IPS DF 4.7 (cell line): ENCODE results near the gene METTL16.

Experiments
- DNase-seq: peaks from one replicate; pipeline ENCODE4 v3.0.0-alpha.2; 2013; ENCODE audit warnings: low spot score; ENCODE audit errors: extremely low read depth

The METTL16 gene

GRCh38 chr17:2383628-2384167 lies 128.0 kb downstream of the METTL16 start:
- no peak for DNase-seq

DNA sequence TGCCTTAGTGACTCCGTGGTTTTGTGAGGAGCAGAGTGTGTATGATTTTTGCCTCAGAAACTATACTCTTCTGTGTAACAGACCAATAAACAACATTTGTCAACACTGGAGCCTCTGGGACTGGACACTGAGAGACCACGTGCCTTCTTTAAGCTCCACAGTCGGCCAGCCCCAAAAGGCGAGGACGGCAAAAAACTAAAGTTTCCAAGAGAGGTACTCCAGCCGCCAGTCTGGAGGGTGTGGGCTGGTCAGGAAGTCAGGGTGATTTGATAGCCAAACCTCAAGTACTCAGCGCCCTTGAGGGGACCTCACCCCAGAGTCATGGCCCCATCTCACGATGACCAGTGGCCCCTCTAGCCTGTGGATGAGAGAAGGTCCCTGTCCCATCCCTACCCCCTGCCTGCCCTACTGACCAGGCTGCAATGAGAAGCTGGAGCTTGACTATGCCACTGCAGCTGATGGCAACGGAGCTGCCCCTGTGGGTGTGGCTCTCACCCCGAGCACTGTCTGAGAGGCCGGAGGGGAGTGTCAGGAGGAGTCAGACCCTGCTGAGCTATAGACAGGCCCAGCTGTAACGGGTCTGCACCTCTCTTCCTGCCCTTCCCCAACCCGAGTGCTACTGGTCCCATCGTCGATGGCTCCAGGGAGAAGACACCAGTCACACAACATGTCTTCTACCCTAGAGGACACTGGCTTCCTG lies 130.6 kb downstream of the METTL16 start:
- DNase-seq: no peak

DNA sequence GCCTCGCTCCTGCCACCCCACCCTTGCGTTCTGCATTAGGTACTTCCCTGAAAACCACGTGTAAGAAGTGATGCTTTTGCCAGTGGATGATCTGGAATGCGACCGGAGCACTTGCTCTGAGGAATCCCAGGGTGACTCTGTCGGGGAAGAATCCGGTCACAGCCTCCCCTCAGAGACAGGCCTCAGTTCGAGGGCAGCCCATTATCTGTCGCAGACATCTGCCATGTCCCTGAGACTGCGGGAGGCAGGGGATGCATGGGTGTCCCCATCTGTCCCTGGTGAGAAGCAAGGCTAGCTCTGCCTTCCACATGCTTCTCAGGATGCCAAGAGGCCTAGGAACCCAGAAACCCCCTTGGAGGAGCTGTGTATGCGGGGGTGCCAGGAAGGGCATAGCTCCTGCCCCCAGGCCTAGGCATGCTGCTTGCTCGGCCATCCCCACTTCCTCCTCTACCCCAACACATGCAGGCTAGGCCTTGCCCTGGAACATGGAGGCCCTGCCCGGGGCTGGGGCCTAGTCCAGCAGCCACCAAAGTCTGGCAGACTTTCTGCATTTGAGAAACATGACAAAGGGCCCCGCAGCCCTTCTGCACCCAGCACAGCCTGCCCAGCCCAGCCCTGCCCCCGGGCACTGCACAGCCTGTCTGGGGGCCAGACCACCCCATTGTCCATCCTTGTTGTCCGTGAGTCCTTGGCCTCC lies 131.3 kb downstream of the METTL16 start:
- DNase-seq: no peak

GRCh38 chr17:2379489-2380225 lies 132.0 kb downstream of the METTL16 start:
- DNase-seq: no peak

DNA sequence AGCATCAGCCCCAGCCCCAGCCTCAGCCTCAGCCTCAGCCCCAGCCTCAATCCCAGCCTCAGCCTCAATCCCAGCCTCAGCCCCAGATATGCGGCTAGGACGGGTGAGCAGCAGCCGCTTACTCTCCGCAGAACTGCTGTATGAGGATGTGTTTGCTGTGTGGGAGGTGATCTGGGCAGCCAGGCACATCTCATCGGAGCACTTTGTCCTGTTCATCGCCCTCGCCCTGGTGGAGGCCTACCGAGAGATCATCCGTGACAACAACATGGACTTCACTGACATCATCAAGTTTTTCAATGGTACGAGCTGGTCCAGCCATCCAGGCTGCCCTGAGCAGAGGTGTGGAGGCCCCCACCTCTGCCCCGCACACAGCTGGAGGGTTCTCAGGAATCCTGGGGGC lies 132.8 kb downstream of the METTL16 start:
- DNase-seq: no peak

GRCh38 chr17:2377659-2378058 lies 134.0 kb downstream of the METTL16 start:
- no peak for DNase-seq

GRCh38 chr17:2376107-2376506 lies 135.6 kb downstream of the METTL16 start:
- DNase-seq: no peak

DNA sequence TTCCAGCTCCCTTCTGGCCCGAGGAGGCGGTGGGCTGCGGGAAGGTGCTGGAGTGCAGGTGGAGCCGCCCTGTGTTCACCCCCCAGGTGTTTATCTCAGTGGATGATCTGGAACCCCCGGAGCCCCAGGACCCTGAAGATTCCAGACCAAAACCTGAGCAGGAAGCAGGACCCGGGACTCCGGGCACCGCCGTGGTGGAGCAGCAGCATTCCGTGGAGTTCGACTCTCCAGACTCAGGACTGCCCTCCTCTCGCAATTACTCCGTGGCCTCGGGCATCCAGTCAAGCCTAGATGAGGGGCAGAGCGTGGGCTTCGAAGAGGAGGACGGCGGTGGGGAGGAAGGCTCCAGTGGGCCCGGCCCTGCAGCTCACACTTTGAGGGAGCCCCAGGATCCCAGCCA lies 136.3 kb downstream of the METTL16 start:
- DNase-seq: no peak

- DNase-seq: no peak
These were observed 137.0 kb downstream of the METTL16 start for GRCh38 chr17:2374549-2375285.

DNA sequence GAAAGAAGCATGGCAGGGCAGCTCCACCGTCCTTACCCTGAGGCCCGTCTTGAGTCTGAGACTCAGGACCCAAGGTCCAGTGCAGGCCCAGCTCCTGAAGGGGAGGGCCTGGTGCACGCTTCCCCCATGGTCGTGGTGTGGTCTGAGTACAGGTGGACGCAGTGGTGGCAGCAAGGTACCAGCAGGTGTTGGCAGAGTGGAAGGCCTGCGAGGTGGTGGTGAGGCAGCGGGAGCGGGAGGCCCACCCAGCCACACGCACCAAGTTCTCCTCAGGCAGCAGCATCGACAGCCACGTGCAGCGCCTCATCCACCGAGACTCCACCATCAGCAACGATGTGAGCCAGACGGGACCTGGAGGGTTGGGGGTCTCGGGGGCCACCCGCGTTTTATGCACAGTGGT lies 138.5 kb downstream of the METTL16 start:
- no peak for DNase-seq

DNA sequence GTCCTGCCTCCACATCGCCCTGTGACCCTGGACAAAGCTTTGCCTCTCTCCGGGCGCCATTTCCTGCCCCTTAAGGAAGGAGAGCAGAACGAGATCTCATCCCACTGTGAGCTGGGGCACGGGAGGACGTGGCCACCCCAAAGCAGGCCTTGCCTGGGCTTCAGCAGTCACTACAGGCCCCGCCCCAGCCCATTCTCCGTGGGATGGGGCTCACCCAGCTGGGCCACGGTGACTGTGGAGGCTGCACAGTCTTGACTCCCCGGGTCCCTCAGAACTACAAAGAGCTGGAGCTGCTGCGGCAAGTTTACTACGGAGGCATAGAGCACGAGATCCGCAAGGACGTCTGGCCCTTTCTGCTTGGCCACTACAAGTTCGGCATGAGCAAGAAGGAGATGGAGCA lies 139.0 kb downstream of the METTL16 start:
- no peak for DNase-seq

- DNase-seq: no peak
These were observed 139.5 kb downstream of the METTL16 start for GRCh38 chr17:2372180-2372579.

DNA sequence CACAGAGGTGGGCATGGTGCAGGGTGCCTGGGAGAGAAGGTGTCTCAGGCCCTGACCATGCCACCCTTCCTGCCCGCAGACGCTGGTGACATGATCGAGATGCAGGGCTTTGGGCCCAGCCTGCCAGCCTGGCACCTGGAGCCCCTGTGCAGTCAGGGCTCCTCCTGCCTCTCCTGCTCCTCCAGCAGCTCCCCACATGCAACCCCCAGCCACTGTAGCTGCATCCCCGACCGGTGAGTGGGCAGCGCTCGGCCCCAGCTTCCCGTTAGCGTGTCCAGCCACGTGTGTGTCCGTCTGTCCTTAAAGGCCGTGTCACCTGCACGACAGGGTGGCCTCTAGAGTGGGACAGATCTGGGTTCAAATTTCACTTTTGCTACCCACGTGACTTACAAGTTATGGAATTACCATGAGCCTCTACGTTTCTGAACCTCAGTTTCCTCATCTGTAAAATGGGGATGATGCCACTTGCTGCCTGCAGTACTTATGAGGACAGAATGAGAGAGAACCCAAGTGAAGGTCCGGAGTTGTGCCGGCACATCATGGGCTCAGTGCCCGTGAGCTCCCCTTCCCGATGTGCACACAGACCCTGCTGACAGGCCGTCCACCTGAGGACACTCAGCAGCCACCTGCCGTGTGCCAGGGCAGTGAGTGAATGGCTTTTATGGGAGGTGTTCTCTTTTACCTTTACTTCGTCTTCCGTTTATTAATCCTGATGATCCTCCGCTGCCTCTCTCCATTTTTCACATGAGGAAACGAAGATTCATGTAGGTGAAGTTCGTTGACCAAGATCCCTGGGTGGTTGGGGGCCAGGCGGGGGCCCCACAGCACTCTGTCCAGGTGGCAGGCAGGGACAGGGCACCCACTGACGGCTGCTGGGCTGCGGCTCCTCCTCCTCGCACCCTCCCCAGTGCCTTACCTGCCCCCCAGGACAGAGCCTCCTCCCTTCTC lies 140.2 kb downstream of the METTL16 start:
- DNase-seq: no peak

DNA sequence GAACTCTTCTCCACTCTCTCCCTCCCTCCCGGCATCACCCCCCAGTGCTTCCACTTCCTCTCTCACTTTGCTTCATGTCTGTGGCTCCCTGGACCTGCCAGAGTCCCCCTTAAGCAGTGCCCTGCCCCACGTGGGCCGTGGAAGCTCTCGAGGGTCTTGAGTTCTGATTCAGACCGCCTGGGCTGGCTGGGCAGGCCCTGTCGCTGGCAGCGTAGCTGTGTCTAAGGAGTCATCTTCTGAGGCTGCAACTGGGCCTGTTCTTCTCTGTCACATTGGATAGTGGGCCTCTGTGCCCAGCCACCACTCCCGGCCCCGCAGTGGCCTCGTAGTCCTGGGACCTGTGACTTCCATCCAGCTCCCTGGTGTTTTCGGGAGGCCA lies 141.5 kb downstream of the METTL16 start:
- DNase-seq: no peak

- DNase-seq: no peak
These were observed 142.0 kb downstream of the METTL16 start for GRCh38 chr17:2369551-2370210.

DNA sequence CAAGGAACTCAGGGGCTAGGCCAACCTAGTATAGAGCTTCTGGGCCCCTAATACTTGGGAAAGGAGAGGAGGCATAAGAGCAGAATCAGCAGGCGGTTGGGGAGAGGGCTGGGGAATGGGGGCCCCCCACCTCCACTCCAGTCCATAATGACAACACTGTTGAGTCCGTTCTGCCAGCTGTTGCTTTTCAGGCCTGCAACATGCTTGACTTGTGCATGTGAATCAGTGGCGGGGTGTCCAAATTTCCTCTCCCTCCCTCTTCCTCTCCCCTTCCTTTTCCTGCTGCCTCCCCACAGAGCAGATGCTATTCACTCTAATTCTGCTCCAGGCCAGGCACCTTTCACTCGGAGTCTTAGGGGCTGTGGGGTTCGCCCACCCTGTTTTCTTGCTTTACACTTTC lies 142.6 kb downstream of the METTL16 start:
- DNase-seq: no peak

- no peak for DNase-seq
These were observed 143.3 kb downstream of the METTL16 start for GRCh38 chr17:2368359-2368758.

GRCh38 chr17:2366747-2367494 lies 144.8 kb downstream of the METTL16 start:
- DNase-seq: no peak
